WERI-Rb-1 (cell line): ENCODE results near the gene CPOX.

ENCODE experiments used
- DNase-seq: peaks from one replicate; pipeline ENCODE4 v3.0.0-alpha.2; 2020
- H3K27ac ChIP-seq: fragments of 250-450 bp; sonication (Bioruptor Pico); 2 replicates; pipeline ENCODE4 v1.5.1; 2020; ENCODE audit warnings: mild to moderate bottlenecking, moderate library complexity
- H3K27me3 ChIP-seq: fragments of 250-450 bp; sonication (Bioruptor Pico); 2 replicates; pipeline ENCODE4 v1.5.1; 2021; ENCODE audit warnings: mild to moderate bottlenecking, low read depth, moderate library complexity; ENCODE audit not compliant: insufficient read depth, severe bottlenecking
- H3K36me3 ChIP-seq: fragments of 250-450 bp; sonication (Bioruptor Pico); 2 replicates; pipeline ENCODE4 v1.5.1; 2020; ENCODE audit warnings: mild to moderate bottlenecking, moderate library complexity
- H3K4me3 ChIP-seq: 2 replicates; pipeline ENCODE4 v1.5.1; 2011; ENCODE audit warnings: low read depth, mild to moderate bottlenecking, control low read depth, low read length
- H3K9me3 ChIP-seq: fragments of 250-450 bp; sonication (Bioruptor Pico); 2 replicates; pipeline ENCODE4 v1.5.1; 2021; ENCODE audit warnings: mild to moderate bottlenecking, moderate library complexity; ENCODE audit not compliant: severe bottlenecking
- TF ChIP-seq, protein P1 (sequence below): IDR thresholded peaks from 2 replicates; pipeline ENCODE4 v1.5.1; 2011; ENCODE audit warnings: low read depth, mild to moderate bottlenecking, control low read depth, inconsistent platforms, low read length

The CPOX gene

DNA sequence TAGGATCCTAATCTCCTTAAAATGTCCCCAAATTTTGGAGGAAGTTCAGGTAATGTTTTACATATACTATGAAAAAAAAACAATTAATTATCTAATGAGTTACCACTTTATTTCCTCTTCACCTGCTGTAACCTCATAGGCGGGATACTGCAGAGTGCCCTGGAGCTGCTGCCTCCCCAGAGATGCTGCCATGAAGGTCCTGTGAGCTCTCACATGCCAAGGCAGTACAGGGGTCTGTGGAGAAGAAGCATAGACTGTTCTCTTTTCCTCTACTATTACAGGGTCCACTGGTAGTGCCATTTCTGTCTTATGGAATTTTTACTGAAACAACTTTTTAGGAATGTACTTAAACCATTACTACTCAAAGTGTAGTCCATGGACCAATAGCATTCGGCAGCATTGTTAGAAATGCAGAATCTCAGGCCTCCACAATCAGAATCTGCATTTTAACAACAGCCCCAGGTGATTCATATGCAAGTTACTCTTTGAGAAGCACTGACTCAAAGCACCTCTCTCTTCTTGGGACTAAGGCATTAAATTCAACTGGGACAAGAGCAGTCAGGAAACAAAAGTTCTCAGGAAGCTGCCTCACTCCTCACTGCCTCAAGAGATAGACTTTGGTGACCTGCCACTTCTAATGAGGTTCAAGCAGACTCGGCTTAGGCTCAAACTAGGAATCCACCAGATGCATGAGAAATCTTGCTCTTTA is 30.3 kb upstream of the CPOX start:
- Histone ChIP-seq H3K36me3 (no peaks in the 10 kb centered on the region), H3K27me3 (peaks cover 12% of the 10 kb centered on the region), H3K9me3 (no peaks in the 10 kb centered on the region), H3K27ac (no peak overlapping the region), H3K4me3 (no peak overlapping the region)
- TF ChIP-seq, protein P1, sequence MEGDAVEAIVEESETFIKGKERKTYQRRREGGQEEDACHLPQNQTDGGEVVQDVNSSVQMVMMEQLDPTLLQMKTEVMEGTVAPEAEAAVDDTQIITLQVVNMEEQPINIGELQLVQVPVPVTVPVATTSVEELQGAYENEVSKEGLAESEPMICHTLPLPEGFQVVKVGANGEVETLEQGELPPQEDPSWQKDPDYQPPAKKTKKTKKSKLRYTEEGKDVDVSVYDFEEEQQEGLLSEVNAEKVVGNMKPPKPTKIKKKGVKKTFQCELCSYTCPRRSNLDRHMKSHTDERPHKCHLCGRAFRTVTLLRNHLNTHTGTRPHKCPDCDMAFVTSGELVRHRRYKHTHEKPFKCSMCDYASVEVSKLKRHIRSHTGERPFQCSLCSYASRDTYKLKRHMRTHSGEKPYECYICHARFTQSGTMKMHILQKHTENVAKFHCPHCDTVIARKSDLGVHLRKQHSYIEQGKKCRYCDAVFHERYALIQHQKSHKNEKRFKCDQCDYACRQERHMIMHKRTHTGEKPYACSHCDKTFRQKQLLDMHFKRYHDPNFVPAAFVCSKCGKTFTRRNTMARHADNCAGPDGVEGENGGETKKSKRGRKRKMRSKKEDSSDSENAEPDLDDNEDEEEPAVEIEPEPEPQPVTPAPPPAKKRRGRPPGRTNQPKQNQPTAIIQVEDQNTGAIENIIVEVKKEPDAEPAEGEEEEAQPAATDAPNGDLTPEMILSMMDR: no peak
- no peak for DNase-seq

DNA sequence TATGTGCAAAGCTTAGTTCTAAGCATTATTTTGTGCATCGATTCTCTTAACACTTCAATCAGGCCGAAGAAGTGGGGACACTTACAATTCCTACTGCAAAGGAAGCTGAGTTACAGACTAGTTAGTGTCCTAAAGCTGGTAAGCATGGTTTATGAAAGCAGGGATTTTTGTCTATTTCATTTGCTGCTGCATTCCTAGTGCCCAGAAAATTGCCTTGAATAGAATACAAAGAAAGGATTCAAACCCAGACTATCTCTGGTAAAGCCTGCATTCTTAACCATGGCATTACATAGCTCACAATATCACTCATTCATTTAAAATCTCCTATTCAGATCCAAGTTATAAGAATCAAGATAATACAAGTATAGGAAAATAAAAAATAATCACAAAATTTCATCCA is 24.4 kb upstream of the CPOX start:
- TF ChIP-seq, protein P1: no peak
- peaks cover 37% of the 10 kb centered on the region for H3K27me3 ChIP-seq
- H3K27ac ChIP-seq: no peak overlapping the region
- H3K9me3 ChIP-seq: no peaks in the 10 kb centered on the region
- H3K36me3 ChIP-seq: no peaks in the 10 kb centered on the region
- H3K4me3 ChIP-seq: no peak overlapping the region
- DNase-seq: no peak

DNA sequence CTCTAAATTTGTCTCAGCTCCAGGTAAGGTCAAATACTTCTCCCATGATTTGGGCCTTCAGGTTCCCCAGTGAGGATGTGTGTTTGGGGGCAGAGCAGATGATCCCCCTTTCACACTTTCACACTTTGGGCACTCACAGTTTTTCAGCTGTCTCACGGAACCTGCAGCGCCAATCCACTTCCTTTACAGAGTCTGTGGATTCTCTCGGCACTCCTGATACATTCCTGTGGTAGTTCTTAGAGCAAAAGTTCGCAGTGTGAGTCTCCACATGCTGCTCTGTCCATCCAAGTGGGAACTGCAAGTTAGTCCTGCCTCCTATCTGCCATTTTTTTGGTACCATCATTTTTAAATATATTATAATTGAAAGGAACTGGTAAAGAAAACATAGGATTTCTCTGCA is 20.2 kb upstream of the CPOX start:
- DNase-seq: no peak
- Histone ChIP-seq H3K4me3 (no peak overlapping the region), H3K27ac (no peak overlapping the region), H3K9me3 (no peaks in the 10 kb centered on the region), H3K27me3 (peaks cover 31% of the 10 kb centered on the region), H3K36me3 (no peaks in the 10 kb centered on the region)
- TF ChIP-seq, protein P1: no peak

DNA sequence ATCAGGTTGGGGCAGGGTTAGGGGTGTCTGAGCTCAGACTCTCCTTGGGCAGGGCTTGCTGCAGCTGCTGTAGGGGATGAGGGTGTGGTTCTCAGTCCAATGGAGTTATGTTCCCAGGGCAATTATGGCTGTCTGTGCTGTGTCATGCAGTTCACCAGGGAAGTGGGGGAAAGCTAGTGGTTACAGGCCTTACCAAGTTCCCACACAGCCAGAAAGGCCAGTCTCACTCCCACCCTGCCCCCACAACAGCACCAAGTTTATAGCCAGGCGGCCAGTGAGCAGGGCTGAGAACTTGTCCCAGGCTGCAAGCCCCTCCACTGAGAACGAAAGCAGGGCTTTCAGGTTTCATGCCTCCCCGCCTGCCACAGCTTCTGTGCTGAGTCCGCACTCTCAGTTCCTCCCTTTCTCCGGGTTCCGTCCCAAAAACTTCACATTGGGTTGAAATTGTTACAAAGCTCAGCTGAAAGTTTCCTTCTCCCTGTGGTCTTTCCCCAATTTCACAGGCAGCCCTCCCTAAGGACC is 19.6 kb upstream of the CPOX start:
- DNase-seq: no peak
- H3K4me3 ChIP-seq: no peak overlapping the region

DNA sequence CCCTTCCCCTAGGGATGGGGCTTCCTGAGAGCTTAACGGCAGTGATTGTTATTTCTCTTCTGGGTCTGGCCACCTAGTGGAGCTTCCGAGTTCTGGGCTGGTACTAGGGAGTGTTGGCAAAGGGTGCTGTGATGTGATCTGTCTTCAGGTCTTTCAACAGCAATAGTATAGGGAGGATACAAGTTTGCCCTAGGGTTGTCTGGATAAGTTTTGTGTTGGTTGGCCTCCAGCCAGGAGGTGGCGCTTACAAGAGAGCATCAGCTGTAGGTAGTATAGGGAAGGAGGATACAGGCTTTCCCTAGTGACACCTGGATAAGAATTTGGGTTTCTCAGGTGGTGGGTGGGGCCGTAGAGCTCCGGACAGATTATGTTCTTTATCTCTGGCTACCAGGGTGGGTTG is 19.2 kb upstream of the CPOX start:
- Histone ChIP-seq H3K27ac (no peak overlapping the region), H3K4me3 (no peak overlapping the region), H3K9me3 (no peaks in the 10 kb centered on the region), H3K36me3 (no peaks in the 10 kb centered on the region), H3K27me3 (peaks cover 21% of the 10 kb centered on the region)
- TF ChIP-seq, protein P1: peak; percentile 37; the same call in 1 of the 2 replicates
- DNase-seq: peak; percentile 16

More for the DNA sequence above, 19.6 kb upstream of the CPOX start:
- TF ChIP-seq, protein P1: no peak
- Histone ChIP-seq H3K27ac (no peak overlapping the region), H3K27me3 (peaks cover 26% of the 10 kb centered on the region), H3K36me3 (no peaks in the 10 kb centered on the region), H3K9me3 (no peaks in the 10 kb centered on the region)
